GM19099 (cell line): Measurements from ENCODE around the gene ARHGAP10.

ENCODE experiments used
- POLR2A ChIP-seq: IDR thresholded peaks from 3 replicates; pipeline ENCODE4 v1.6.1; 2011; ENCODE audit warnings: low read depth; ENCODE audit not compliant: insufficient read length; ENCODE audit errors: extremely low read depth

ARHGAP10 gene

DNA sequence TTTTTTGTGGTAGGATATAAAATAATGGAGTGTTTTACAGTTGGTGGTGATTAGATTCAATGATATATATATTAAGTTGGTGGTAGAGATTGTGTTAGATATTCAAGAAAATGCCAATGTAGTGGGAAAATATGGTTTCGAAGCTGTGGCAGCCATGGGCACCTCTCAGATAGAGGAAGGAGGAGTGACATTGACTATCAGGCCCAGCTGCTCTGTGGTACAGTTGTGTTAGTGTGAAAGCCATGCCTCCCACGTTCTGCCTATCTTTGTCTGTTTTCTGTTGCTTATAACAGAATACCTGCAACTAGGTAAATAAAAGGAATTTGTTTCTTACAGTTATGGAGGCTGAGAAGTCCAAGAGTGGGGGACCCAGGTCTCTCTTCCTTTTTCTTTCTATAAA, 101.9 kb downstream of the ARHGAP10 start:
- TF ChIP-seq POLR2A: no peak

- no peak for TF ChIP-seq POLR2A
These were observed 102.6 kb downstream of the ARHGAP10 start for GRCh38 chr4:147834480-147834879.

DNA sequence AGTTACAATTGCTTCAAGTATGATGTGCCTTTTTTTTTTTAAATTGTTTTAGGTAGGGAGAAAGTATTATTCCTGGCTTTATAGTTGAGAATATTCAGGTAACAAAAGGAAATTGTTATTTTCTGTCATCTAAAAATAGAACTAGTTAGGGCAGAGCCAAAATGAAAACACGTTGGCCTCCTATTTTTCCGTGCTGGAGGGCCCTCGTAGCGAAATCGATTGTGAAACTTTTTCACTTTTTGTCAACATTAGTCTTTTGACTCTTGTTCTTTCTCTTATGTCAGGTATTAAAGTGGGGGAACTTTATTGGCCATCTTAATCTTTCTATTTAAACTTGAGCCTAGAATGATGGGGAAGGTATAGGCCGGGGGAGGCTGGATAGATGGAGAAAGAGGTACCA, 104.9 kb downstream of the ARHGAP10 start:
- no peak for TF ChIP-seq POLR2A

GRCh38 chr4:147837435-147837834, 105.5 kb downstream of the ARHGAP10 start:
- TF ChIP-seq POLR2A: no peak

- no peak for TF ChIP-seq POLR2A
These were observed 106.0 kb downstream of the ARHGAP10 start for GRCh38 chr4:147837854-147838253.

DNA sequence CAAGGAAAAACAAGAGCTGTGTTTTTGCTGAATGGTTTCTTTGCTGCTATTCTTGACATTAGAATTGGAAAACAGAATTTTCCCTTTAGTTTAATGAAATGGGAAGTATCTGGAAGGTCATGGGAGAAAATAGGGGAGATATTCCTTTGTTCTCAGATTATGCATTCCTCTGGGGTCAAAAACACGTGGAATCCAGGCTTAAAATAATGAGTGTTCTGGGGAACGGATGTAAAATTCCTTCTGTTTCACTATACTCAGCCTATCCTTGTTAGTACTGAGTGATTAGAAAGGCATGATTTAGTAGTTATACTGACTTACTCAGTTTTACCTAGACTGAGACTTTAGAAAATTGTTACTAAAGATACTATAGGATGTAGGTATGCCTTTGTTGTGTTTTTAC, 107.3 kb downstream of the ARHGAP10 start:
- no peak for TF ChIP-seq POLR2A

DNA sequence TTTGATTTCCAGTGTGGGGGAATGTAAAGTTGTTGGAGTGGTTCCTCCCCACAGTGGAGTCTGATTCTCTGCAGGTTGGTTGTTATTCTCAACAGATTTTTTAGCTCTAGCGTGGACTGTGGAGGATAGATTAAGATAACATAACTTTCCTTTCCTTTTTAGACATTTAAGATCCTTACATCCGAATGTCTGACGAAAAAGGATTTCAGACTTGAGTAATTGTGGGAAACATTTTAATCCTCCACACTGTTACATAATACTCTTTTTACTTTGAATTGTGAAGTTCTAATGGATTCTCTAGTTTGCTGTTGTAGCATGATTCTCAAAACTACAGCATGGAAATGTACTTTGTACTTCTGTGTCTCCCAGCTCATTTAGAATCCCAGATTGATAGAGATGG, 107.8 kb downstream of the ARHGAP10 start:
- TF ChIP-seq POLR2A: no peak

- TF ChIP-seq POLR2A: no peak
These were observed 109.2 kb downstream of the ARHGAP10 start for GRCh38 chr4:147840838-147841738.

- TF ChIP-seq POLR2A: no peak
These were observed 110.7 kb downstream of the ARHGAP10 start for GRCh38 chr4:147842573-147842972.

GRCh38 chr4:147843162-147843561, 111.3 kb downstream of the ARHGAP10 start:
- no peak for TF ChIP-seq POLR2A

GRCh38 chr4:147844781-147845180, 112.9 kb downstream of the ARHGAP10 start:
- no peak for TF ChIP-seq POLR2A

DNA sequence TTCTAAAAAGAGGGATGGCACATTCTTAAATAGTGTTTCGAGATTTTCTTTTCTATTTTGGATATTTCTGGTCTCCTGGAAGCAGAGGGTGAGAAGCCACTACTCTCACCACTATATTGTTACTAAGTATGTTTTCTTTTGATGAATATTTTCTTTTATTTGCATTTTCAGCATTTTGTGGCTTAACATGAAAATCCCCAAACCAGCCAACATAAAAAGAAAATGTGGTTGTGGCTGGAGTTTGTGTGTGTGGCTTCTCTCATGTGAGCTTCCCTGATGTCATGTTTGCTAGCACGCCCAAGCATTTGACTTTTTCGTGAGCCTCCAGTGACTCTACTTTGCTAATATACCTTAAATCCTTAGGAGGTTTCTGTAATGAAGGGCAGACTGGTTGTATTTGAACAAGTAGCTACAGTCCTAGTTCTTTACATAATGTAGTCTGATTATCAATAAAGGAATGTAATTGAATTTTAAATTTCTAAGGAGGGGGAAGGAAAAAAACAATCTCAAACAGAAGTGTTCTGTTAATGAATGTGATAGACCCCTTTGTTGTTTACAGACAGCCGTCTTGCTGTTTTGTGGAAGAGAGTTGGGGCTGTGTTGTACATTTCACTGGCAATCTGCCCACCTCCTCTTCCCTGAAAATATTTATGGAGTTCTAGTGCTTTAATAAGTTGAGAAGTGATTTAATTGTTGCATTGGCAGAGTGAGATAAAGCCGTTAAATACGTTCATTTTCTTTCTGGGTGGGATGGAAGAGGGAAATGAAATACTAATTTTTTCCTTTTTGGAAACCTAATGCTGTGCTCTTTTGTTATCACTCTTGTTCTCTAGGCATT, 114.6 kb downstream of the ARHGAP10 start:
- TF ChIP-seq POLR2A: no peak

GRCh38 chr4:147847751-147848590, 116.1 kb downstream of the ARHGAP10 start:
- TF ChIP-seq POLR2A: no peak

- TF ChIP-seq POLR2A: no peak
These were observed 116.7 kb downstream of the ARHGAP10 start for GRCh38 chr4:147848634-147849033.

- no peak for TF ChIP-seq POLR2A
These were observed 119.2 kb downstream of the ARHGAP10 start for GRCh38 chr4:147851135-147851534.

DNA sequence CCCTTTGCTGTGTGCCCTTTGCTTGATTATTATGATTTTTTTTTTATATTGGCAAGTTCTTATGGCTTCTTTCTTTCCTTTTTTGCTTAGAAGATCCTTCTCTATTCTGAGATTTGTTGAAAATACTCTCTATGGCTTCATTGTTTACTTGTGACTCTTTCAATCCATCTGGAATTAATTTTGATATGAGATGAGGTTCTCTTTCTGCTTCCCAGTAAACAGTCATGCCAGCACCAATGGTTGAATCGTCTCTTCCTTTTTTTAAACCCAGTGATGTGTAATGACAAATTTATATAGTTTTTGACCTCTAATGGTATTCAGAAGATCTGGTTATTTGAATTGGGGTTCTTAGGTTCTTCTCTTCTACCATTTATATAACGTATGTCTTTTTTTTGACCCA, 121.8 kb downstream of the ARHGAP10 start:
- no peak for TF ChIP-seq POLR2A

GRCh38 chr4:147854154-147854553, 122.3 kb downstream of the ARHGAP10 start:
- no peak for TF ChIP-seq POLR2A
